Naive B cell (primary cell): ENCODE data around the gene DNAJB4. TPM values are rescaled to one million over a fixed set of nuclear protein-coding genes. Genes with fewer than 3 reads are reported as not detected.

ENCODE experiments used
- ATAC-seq, 2 donors: fragments of 150-1000 bp; cut with Tn5 transposase; 2 replicates each; pipeline ENCODE4 v1.10.0; 2021; ENCODE audit warnings: low read depth in 2 of 2, mild to moderate bottlenecking in 2 of 2, moderate library complexity in 2 of 2
- DNase-seq: peaks from one replicate; pipeline ENCODE4 v3.0.0; 2022
- H3K27ac Mint-ChIP-seq, 6 donors: one replicate each; pipeline ENCODE4 v1.8.0; 2020 to 2022; ENCODE audit warnings: mild to moderate bottlenecking in 6 of 6, mixed read lengths in 6 of 6, moderate library complexity in 5 of 6, inconsistent platforms in 2 of 6
- H3K27me3 Mint-ChIP-seq, 3 donors: one replicate each; pipeline ENCODE4 v1.8.0; 2021 to 2022; ENCODE audit warnings: mixed read lengths in 3 of 3, mild to moderate bottlenecking in 1 of 3
- H3K36me3 Mint-ChIP-seq, 2 donors: one replicate each; pipeline ENCODE4 v1.8.0; 2020 to 2022; ENCODE audit warnings: mixed read lengths in 2 of 2, inconsistent platforms in 1 of 2, mild to moderate bottlenecking in 1 of 2
- H3K4me1 Mint-ChIP-seq, 3 donors: one replicate each; pipeline ENCODE4 v1.8.0; 2020 to 2022; ENCODE audit warnings: mixed read lengths in 3 of 3, inconsistent platforms in 1 of 3, mild to moderate bottlenecking in 1 of 3, moderate library complexity in 1 of 3
- H3K4me3 Mint-ChIP-seq, 8 donors: one replicate each; pipeline ENCODE4 v1.8.0; 2020 to 2022; ENCODE audit warnings: mild to moderate bottlenecking in 8 of 8, mixed read lengths in 8 of 8, moderate library complexity in 8 of 8, inconsistent platforms in 2 of 8
- H3K9me3 Mint-ChIP-seq, 7 donors: one replicate each; pipeline ENCODE4 v1.8.0; 2020 to 2022; ENCODE audit warnings: mixed read lengths in 7 of 7, mild to moderate bottlenecking in 5 of 7, inconsistent platforms in 2 of 7, moderate library complexity in 1 of 7
- polyA plus RNA-seq, 6 donors: library from polyadenylated mRNA; unstranded; fragments of 300-500 nt; fragmentation: Illumina TruSeq; gene quantifications; one replicate each; pipeline ENCODE4 v1.2.3, GENCODE V29; 2021; ENCODE audit warnings: low read depth in 6 of 6

Gene DNAJB4
- polyA plus RNA-seq: 1 to 10 TPM; 5.0 to 9.8 (median 6.5) TPM

GRCh38 chr1:78004719-78005447, at the start of gene DNAJB4:
TSS of gene DNAJB4 (plus strand) at chr1:78004939. CDS start at chr1:78005111, 172 bp downstream.
- H3K4me1 Mint-ChIP-seq: peaks cover 18 to 35% (median 25%) of the 10 kb centered on the region in 3 donors
- ATAC-seq (peak; percentile 97), DNase-seq (peak; percentile 79)
- H3K27me3 Mint-ChIP-seq: no peaks in the 10 kb centered on the region
- no peaks in the 10 kb centered on the region for H3K36me3 Mint-ChIP-seq
- peak within 1 kb of the TSS; percentile 87 to 93 (median 90) for H3K4me3 Mint-ChIP-seq
- H3K27ac Mint-ChIP-seq: peak within 1 kb of the TSS; percentile 98 to 100 (median 99)
- no peaks in the 10 kb centered on the region for H3K9me3 Mint-ChIP-seq

- H3K27ac Mint-ChIP-seq: no peak overlapping the region
- H3K4me1 Mint-ChIP-seq: peaks cover 18 to 20% (median 19%) of the 10 kb centered on the region in 3 donors
- ATAC-seq: no peak
- H3K36me3 Mint-ChIP-seq: peaks cover 21 to 54% of the 10 kb centered on the region in 2 donors
- H3K27me3 Mint-ChIP-seq: no peaks in the 10 kb centered on the region
- no peak for DNase-seq
- H3K9me3 Mint-ChIP-seq: no peaks in the 10 kb centered on the region
- H3K4me3 Mint-ChIP-seq: no peak overlapping the region
Measured at GRCh38 chr1:77955709-77956108, 49.0 kb upstream of the DNAJB4 start.

- H3K4me1 Mint-ChIP-seq: peaks cover 11 to 18% (median 12%) of the 10 kb centered on the region in 3 donors
- ATAC-seq (no peak), DNase-seq (no peak)
- no peaks in the 10 kb centered on the region for H3K27me3 Mint-ChIP-seq
- H3K4me3 Mint-ChIP-seq: no peak overlapping the region
- H3K36me3 Mint-ChIP-seq: peaks cover 25 to 52% of the 10 kb centered on the region in 2 donors
- H3K9me3 Mint-ChIP-seq: no peaks in the 10 kb centered on the region
- H3K27ac Mint-ChIP-seq: no peak overlapping the region
Measured at GRCh38 chr1:77956464-77956863, 48.3 kb upstream of the DNAJB4 start.

GRCh38 chr1:77958391-77958790, 46.3 kb upstream of the DNAJB4 start:
- peaks cover 38 to 59% of the 10 kb centered on the region in 2 donors for H3K36me3 Mint-ChIP-seq
- ATAC-seq (no peak), DNase-seq (no peak)
- H3K4me1 Mint-ChIP-seq: peaks cover 0 to 12% (median 6%) of the 10 kb centered on the region in 3 donors
- H3K4me3 Mint-ChIP-seq: no peak overlapping the region
- H3K27me3 Mint-ChIP-seq: no peaks in the 10 kb centered on the region
- peak overlapping the region in 1 of 6 donors; percentile 66 for H3K27ac Mint-ChIP-seq
- H3K9me3 Mint-ChIP-seq: no peaks in the 10 kb centered on the region

- Mint-ChIP-seq H3K4me1 (peaks cover 0 to 12% (median 6%) of the 10 kb centered on the region in 3 donors), H3K36me3 (peaks cover 38 to 63% of the 10 kb centered on the region in 2 donors), H3K27me3 (no peaks in the 10 kb centered on the region), H3K27ac (peak overlapping the region in 1 of 6 donors; percentile 66), H3K4me3 (no peak overlapping the region), H3K9me3 (no peaks in the 10 kb centered on the region)
- ATAC-seq: no peak
- DNase-seq: no peak
Measured at GRCh38 chr1:77958850-77959249, 45.9 kb upstream of the DNAJB4 start.

GRCh38 chr1:77961392-77961791, 43.3 kb upstream of the DNAJB4 start:
- no peak overlapping the region for H3K4me3 Mint-ChIP-seq
- DNase-seq (no peak), ATAC-seq (no peak)
- H3K36me3 Mint-ChIP-seq: peaks cover 55 to 65% of the 10 kb centered on the region in 2 donors
- peak overlapping the region in 1 of 6 donors; percentile 13 for H3K27ac Mint-ChIP-seq
- no peaks in the 10 kb centered on the region for H3K27me3 Mint-ChIP-seq
- no peaks in the 10 kb centered on the region for H3K9me3 Mint-ChIP-seq
- H3K4me1 Mint-ChIP-seq: peaks cover 0 to 18% (median 14%) of the 10 kb centered on the region in 3 donors

- Mint-ChIP-seq H3K27ac (peak overlapping the region in 3 of 6 donors; percentile 20 to 69 (median 66)), H3K27me3 (no peaks in the 10 kb centered on the region), H3K36me3 (peaks cover 43 to 46% of the 10 kb centered on the region in 2 donors), H3K4me3 (no peak overlapping the region), H3K4me1 (peaks cover 17 to 22% (median 17%) of the 10 kb centered on the region in 3 donors), H3K9me3 (no peaks in the 10 kb centered on the region)
- DNase-seq (no peak), ATAC-seq (no peak)
Measured at GRCh38 chr1:77966291-77966690, 38.4 kb upstream of the DNAJB4 start.

- Mint-ChIP-seq H3K27ac (no peak overlapping the region), H3K27me3 (no peaks in the 10 kb centered on the region), H3K36me3 (peaks cover 21 to 27% of the 10 kb centered on the region in 2 donors), H3K4me3 (no peak overlapping the region), H3K9me3 (no peaks in the 10 kb centered on the region), H3K4me1 (peaks cover 29 to 44% (median 32%) of the 10 kb centered on the region in 3 donors)
- ATAC-seq: no peak
- DNase-seq: no peak
Measured at GRCh38 chr1:77970192-77970591, 34.5 kb upstream of the DNAJB4 start.

GRCh38 chr1:77972080-77972479, 32.7 kb upstream of the DNAJB4 start:
- H3K36me3 Mint-ChIP-seq: peaks cover 20 to 22% of the 10 kb centered on the region in 2 donors
- ATAC-seq (no peak), DNase-seq (no peak)
- peak overlapping the region in 5 of 8 donors; percentile 12 to 59 (median 30) for H3K4me3 Mint-ChIP-seq
- peaks cover 36 to 44% (median 40%) of the 10 kb centered on the region in 3 donors for H3K4me1 Mint-ChIP-seq
- H3K9me3 Mint-ChIP-seq: no peaks in the 10 kb centered on the region
- peak overlapping the region in 2 of 6 donors; percentile 30 to 62 for H3K27ac Mint-ChIP-seq
- no peaks in the 10 kb centered on the region for H3K27me3 Mint-ChIP-seq

- Mint-ChIP-seq H3K4me3 (peak overlapping the region in 4 of 8 donors; percentile 62 to 76 (median 69)), H3K4me1 (peaks cover 28 to 34% (median 31%) of the 10 kb centered on the region in 3 donors), H3K36me3 (peaks cover 5 to 13% of the 10 kb centered on the region in 2 donors)
Measured at GRCh38 chr1:77975386-77975785, 29.4 kb upstream of the DNAJB4 start.

GRCh38 chr1:77975907-77976306, 28.8 kb upstream of the DNAJB4 start:
- no peak for DNase-seq
- Mint-ChIP-seq H3K9me3 (no peaks in the 10 kb centered on the region), H3K4me3 (peak overlapping the region in 6 of 8 donors; percentile 23 to 85 (median 69)), H3K36me3 (peaks cover 5 to 13% of the 10 kb centered on the region in 2 donors), H3K4me1 (peaks cover 26 to 38% (median 29%) of the 10 kb centered on the region in 3 donors), H3K27ac (peak overlapping the region in 3 of 6 donors; percentile 19 to 78 (median 49)), H3K27me3 (no peaks in the 10 kb centered on the region)
- no peak for ATAC-seq

More at GRCh38 chr1:77975386-77975785, 29.4 kb upstream of the DNAJB4 start:
- H3K27ac Mint-ChIP-seq: peak overlapping the region in 1 of 6 donors; percentile 44
- H3K27me3 Mint-ChIP-seq: no peaks in the 10 kb centered on the region
- DNase-seq (no peak), ATAC-seq (no peak)
- no peaks in the 10 kb centered on the region for H3K9me3 Mint-ChIP-seq

- DNase-seq (no peak), ATAC-seq (no peak)
- peaks cover 25 to 35% (median 30%) of the 10 kb centered on the region in 3 donors for H3K4me1 Mint-ChIP-seq
- H3K9me3 Mint-ChIP-seq: no peaks in the 10 kb centered on the region
- peak overlapping the region in 2 of 8 donors; percentile 23 to 71 for H3K4me3 Mint-ChIP-seq
- H3K27ac Mint-ChIP-seq: peak overlapping the region in 5 of 6 donors; percentile 58 to 95 (median 86)
- H3K36me3 Mint-ChIP-seq: peaks cover 5 to 13% of the 10 kb centered on the region in 2 donors
- no peaks in the 10 kb centered on the region for H3K27me3 Mint-ChIP-seq
Measured at GRCh38 chr1:77976433-77977076, 28.2 kb upstream of the DNAJB4 start.

- Mint-ChIP-seq H3K27ac (no peak overlapping the region), H3K27me3 (no peaks in the 10 kb centered on the region), H3K4me1 (peaks cover 16 to 26% (median 26%) of the 10 kb centered on the region in 3 donors), H3K36me3 (peaks cover 5 to 13% of the 10 kb centered on the region in 2 donors), H3K4me3 (no peak overlapping the region), H3K9me3 (no peaks in the 10 kb centered on the region)
- DNase-seq (no peak), ATAC-seq (no peak)
Measured at GRCh38 chr1:77977989-77978292, 26.8 kb upstream of the DNAJB4 start.
